ENCODE data around the gene KCNQ1.

The KCNQ1 gene

GRCh38 chr11:2655834-2656622, 211.2 kb downstream of the KCNQ1 start:
- H3K36me3 ChIP-seq (ENCODE audit: control insufficient read depth, insufficient read depth, low read length) = no peaks in the 10 kb centered on the region
- no peak for DNase-seq (ENCODE audit: extremely low read depth, insufficient read length)
- no peaks in the 10 kb centered on the region for H3K27me3 ChIP-seq (replicated peaks; ENCODE audit: control insufficient read depth, insufficient read depth, low read length)
- no peak overlapping the region for H3K4me3 ChIP-seq (replicated peaks; ENCODE audit: low read depth, low read length)
- no peak for TF ChIP-seq CTCF (IDR thresholded peaks at IDR 0.05; ENCODE audit: insufficient read depth, low read length, poor library complexity, severe bottlenecking)

GRCh38 chr11:2656859-2657258, 212.1 kb downstream of the KCNQ1 start:
- H3K27me3 ChIP-seq (replicated peaks; ENCODE audit: control insufficient read depth, insufficient read depth, low read length) = no peaks in the 10 kb centered on the region
- no peaks in the 10 kb centered on the region for H3K36me3 ChIP-seq (ENCODE audit: control insufficient read depth, insufficient read depth, low read length)
- no peak for TF ChIP-seq CTCF (IDR thresholded peaks at IDR 0.05; ENCODE audit: insufficient read depth, low read length, poor library complexity, severe bottlenecking)
- no peak for DNase-seq (ENCODE audit: extremely low read depth, insufficient read length)
- no peak overlapping the region for H3K4me3 ChIP-seq (replicated peaks; ENCODE audit: low read depth, low read length)

GRCh38 chr11:2657697-2658284, 213.0 kb downstream of the KCNQ1 start:
- no peak for TF ChIP-seq CTCF (IDR thresholded peaks at IDR 0.05; ENCODE audit: insufficient read depth, low read length, poor library complexity, severe bottlenecking)
- H3K27me3 ChIP-seq (replicated peaks; ENCODE audit: control insufficient read depth, insufficient read depth, low read length) = no peaks in the 10 kb centered on the region
- DNase-seq (ENCODE audit: extremely low read depth, insufficient read length) = no peak
- H3K4me3 ChIP-seq (replicated peaks; ENCODE audit: low read depth, low read length) = no peak overlapping the region
- no peaks in the 10 kb centered on the region for H3K36me3 ChIP-seq (ENCODE audit: control insufficient read depth, insufficient read depth, low read length)

- TF ChIP-seq CTCF (IDR thresholded peaks at IDR 0.05; ENCODE audit: insufficient read depth, low read length, poor library complexity, severe bottlenecking) = no peak
- Histone ChIP-seq H3K36me3 (ENCODE audit: control insufficient read depth, insufficient read depth, low read length) (no peaks in the 10 kb centered on the region), H3K4me3 (replicated peaks; ENCODE audit: low read depth, low read length) (no peak overlapping the region), H3K27me3 (replicated peaks; ENCODE audit: control insufficient read depth, insufficient read depth, low read length) (no peaks in the 10 kb centered on the region)
- DNase-seq (ENCODE audit: extremely low read depth, insufficient read length) = no peak
These were observed 215.6 kb downstream of the KCNQ1 start for GRCh38 chr11:2660357-2660939.

GRCh38 chr11:2661173-2662023, 216.6 kb downstream of the KCNQ1 start:
- Histone ChIP-seq H3K36me3 (ENCODE audit: control insufficient read depth, insufficient read depth, low read length) (no peaks in the 10 kb centered on the region), H3K27me3 (replicated peaks; ENCODE audit: control insufficient read depth, insufficient read depth, low read length) (no peaks in the 10 kb centered on the region), H3K4me3 (replicated peaks; ENCODE audit: low read depth, low read length) (no peak overlapping the region)
- DNase-seq (ENCODE audit: extremely low read depth, insufficient read length) = no peak
- no peak for TF ChIP-seq CTCF (IDR thresholded peaks at IDR 0.05; ENCODE audit: insufficient read depth, low read length, poor library complexity, severe bottlenecking)

Measured in GM06990 (cell line).